Measurements from ENCODE around the gene ALOX5AP.

ALOX5AP gene

DNA sequence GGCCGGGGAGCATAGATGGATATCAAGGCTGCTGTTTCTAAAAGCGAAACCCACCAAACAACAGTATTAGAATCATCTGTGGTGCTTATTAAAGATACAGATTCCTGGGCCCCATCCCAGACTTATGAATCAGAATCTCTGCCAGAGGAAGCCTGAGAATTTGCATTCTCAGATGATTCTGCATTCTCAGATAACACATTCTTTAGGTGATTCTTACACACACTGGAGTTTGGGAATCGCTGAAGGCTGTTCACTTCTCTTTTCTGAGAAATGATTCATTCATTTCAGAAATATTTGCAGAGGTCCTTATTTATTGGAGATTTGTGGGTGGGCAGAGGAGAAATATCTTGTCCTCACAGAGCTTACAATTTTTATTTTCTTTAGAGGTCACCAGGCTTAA lies 24.4 kb downstream of the ALOX5AP start:
- DNase-seq (ENCODE audit: low read depth): no peak

DNA sequence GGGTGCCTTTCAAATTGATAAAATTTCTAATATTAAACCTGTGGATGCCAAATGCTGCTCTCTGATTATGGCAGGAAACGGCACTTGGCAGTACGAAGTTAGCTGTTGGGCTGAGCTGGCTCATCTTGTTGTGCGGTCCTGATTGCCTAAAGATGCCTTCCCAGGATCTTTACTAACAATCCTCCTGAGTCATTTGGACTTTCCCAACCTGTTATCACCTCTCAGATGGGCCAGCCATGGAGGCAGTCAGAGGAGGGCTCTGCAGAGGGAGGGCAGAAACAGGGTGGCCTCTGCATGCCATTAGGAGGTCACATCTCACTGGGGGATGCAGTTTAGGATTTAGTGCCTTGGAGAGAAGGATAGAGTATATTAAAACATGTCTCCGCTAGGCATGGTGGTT lies 27.3 kb downstream of the ALOX5AP start:
- no peak for DNase-seq (ENCODE audit: low read depth)

DNA sequence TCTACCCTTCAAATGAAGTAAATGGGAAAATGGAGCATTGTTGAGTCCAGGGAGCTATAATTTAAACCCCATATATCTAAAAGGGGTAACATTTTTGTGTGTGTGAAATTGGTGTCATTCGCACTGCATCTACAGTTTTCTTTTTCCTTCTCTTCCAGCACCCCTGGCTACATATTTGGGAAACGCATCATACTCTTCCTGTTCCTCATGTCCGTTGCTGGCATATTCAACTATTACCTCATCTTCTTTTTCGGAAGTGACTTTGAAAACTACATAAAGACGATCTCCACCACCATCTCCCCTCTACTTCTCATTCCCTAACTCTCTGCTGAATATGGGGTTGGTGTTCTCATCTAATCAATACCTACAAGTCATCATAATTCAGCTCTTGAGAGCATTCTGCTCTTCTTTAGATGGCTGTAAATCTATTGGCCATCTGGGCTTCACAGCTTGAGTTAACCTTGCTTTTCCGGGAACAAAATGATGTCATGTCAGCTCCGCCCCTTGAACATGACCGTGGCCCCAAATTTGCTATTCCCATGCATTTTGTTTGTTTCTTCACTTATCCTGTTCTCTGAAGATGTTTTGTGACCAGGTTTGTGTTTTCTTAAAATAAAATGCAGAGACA lies 28.6 kb downstream of the ALOX5AP start:
- no peak for DNase-seq (ENCODE audit: low read depth)

DNA sequence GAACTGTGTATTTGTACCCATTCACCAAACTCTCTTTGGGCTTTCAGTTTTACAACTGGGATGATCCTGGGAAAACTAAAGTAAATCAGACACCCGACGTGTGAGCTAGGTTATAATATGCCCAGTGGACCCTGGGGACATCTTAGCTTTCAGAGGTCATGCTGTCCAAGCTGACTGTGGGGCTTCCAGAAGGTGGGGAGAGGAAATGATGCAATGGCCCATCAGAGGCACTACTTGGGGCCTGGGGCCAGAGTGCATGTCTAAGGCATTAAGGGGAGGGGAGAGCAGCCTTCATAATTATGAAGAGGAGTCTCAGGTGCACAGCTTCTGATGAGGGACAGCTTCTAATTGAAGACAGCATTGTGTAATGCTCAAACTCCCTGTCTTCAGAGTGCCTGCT lies 30.9 kb downstream of the ALOX5AP start:
- no peak for DNase-seq (ENCODE audit: low read depth)

DNA sequence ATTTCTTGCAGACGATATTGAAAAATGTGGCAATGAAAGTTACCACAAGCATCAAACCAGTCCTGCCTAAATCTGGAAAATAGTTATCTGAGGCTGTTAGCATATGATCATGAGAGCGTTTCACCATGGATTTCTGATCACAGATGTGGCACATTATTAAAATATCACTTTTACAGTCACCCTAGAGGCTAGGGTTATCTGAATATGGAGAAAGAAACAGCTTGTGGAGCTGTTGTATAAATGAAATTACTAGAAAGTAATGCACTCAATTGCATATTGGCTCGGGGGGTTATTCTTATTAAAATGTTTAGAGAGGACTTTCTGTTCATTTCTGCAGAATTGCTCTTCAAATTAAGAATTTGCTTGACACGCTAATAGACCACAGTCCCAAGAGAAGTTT lies 35.6 kb downstream of the ALOX5AP start:
- no peak for DNase-seq (ENCODE audit: low read depth)

DNA sequence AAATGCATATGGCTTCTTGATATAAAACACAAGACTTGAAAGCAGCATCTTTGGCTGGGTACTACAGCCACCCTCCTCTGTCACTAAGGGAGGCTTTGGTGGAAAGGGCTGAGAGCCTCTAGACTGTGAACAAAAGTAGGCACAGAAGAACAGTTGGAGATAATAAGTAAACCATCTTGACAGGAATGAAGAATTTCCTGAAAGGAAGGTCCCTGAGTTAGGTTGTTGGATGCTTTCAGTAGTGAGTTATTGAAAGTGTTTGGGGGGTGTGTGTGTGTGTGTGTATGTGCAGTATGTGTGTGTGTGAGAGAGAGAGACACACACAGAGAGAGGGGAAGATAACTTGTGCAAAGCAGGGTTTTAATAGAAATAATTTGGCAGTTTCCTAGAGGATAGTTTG lies 38.2 kb downstream of the ALOX5AP start:
- DNase-seq (ENCODE audit: low read depth): no peak

DNA sequence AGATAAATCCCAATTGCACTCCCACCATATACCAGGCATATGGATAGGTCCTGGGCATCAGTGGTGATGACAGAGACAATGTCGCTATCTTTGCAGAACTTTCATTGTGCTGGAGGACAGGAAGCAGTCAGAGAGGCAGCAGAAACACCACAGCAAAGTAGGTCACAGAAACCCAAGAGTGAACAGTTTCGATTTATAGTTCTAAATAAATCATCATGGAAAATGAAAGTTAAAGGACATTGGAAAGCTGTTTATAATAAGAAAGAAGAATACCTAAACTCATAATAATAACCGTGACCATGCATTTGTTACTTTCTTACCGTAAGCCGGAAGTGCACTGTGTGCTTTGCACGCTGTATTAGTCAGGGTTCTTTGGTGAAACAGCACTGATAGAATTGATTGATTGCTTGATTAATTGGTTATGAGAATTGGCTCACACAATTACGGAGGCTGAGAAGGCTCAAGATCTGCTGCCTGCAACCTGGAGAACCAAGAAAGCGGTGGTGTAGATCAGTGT lies 38.9 kb downstream of the ALOX5AP start:
- no peak for DNase-seq (ENCODE audit: low read depth)

DNA sequence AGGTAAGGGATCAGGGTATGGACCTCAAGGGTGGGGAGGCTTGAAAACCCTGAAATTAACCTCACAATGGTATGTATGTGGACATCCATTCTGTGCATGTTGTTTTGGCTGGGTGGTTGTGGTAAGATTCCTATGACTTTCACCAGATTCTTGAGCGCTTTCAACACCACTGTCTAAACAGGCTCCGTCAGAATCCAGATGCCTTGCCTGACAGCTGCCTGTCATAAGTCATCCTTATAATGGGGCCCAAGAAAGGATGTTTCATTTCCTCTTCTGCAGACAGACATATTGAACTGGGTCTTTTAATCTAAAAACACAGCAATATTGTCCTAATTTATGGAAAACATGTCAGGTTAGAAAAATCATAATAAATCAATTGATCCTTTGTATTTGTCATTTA lies 41.3 kb downstream of the ALOX5AP start:
- no peak for DNase-seq (ENCODE audit: low read depth)

DNA sequence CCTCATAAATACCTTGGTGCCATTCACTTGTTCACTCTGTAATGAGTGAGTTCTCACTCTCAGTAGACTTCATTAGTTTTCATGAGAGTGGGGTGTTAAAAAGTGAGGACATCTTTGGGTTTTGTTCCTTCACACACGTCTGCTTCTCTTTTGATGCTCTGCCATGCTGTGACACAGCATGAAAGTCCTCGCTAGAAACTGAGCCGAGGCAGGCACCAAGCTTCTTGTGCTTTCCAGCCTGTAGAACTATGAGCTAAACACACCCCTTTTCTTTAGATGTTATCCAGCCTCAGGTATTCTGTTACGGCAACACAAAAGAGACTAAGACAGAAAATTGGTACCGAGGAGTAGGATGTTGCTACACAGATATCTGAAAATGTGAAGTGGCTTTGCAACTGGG lies 43.7 kb downstream of the ALOX5AP start:
- DNase-seq (ENCODE audit: low read depth): no peak

DNA sequence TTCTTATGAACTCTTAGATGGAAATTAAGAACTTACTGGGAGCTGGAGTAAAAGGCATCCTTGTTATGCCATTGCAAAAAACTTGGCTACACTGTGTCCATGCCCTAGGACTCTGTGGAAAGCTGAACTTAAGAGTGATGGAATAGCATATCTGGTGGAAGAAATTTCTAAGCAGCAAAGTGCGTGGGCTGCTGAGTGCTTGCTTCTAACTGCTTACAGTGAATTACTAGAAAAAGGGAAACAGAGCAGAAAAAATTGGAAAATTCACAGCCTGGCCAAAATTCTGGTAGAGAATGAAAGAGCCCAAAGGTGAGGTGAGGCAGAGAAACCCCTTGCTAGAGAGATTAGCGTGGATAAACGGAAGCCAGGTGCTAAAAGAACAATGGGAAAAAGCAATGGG lies 44.3 kb downstream of the ALOX5AP start:
- no peak for DNase-seq (ENCODE audit: low read depth)

DNA sequence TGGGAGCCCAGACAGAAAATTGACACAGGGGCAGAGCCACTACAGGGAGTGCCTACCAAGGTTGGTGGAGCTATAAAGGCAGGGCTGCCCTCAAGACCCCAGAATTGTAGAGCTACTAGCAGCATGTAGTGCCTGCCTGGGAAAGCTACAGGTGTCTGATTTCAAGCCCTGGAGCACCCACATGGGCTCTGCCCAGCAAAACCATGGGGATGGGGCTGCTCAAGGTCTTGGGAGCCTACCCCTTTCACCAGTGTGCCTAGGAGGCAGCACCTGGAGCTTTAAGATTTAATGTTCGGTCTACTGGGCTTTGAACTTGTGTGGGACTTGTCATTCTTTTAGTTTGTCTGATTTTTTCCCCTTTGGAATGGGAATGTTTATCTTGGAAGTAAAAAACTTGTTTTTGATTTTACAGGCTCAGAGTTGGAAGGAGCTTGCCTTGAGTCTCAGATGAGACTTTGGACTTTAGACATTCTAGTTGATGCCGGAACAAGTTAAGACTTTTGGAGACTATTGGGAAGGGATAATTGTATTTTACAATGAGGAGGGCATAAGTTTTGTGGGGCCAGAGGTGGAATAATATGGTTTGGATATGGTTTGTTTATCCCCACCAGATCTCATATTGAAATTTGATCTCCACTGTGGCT lies 45.1 kb downstream of the ALOX5AP start:
- DNase-seq (ENCODE audit: low read depth): no peak

DNA sequence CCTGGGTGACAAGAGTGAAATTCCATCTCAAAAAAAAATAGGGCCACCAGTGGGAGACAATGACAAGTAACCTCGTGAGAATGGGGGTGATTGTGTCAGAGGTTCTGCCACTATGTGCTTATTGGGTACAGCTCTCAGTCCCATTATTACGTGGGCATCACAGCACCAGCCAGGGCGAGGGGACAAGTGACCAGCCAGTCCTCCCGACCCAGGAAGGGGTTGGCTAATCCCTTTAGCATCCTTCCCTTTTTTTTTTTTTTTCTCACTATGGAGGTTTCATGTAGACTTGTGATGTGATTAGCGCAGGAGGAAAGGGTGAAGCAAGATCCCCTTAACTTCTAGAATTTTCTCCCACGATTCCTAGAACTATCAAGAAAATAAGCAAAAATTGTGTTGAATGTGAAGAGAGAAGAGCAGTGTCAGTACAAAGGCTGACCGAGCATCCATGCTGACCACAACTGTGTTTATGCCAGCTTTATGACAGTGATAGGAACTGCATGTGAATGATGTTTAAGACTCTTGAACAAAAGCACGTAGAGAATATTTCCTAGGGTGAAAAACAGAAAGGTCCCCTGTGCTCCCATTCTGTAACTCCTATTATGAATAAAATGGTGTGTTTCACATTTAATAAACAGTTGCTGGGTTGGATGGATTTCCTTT lies 50.0 kb downstream of the ALOX5AP start:
- no peak for DNase-seq (ENCODE audit: low read depth)

DNA sequence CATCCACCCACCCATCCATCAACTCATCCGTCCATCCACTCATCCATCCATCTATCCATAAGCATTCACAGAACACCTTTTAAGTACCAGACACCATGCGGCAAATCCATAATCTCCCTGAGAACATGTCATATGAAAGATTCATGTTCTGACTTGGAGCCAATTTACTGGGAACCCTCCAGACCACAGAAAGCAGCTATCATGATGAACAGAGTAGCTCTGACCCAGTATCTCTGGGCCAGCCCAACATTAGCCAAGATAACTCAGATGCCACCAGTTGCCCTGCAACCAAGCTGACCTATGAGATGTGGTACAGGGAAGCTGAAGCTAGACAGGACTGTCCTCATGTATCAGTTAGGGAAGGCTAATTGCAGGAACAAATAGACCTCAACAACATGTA lies 51.3 kb downstream of the ALOX5AP start:
- no peak for DNase-seq (ENCODE audit: low read depth)

DNA sequence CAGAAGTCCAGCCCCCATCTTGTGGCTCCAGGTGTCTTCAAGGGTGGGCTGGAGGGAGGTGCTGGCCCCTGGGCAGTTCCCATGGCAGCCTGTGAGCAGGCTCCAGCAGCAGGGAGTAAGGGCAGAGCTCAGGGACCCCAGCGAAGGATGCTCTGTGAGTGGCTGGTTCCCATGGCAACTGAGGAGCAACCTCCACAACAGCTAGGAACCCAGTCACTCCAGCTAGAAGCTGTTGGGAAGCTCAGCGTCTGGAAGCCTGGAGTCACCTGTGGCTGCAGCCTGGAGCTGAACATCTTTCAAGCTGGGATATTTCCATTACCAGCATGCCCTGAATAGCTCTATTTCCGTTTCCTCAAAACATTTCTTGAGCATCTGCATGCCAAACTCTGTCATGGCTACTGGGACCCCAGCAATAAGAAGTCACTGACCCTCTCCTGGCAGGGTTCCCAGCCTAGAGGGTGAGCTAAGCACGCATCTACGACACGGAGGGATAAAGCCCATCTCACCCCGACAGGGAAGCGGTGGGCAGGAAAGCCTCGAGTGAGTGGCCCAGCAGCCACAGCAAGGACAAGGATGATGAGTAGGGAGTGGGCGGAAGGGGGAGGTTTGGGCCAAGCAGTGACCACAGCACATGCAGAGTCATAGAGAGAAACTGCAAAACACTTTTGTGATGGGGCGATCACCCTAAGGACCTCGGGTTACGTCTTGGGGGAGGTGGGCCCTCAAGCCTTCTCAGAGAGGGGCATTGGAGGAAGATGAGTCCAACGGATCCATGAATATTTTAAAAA lies 52.6 kb downstream of the ALOX5AP start:
- DNase-seq (ENCODE audit: low read depth): no peak

DNA sequence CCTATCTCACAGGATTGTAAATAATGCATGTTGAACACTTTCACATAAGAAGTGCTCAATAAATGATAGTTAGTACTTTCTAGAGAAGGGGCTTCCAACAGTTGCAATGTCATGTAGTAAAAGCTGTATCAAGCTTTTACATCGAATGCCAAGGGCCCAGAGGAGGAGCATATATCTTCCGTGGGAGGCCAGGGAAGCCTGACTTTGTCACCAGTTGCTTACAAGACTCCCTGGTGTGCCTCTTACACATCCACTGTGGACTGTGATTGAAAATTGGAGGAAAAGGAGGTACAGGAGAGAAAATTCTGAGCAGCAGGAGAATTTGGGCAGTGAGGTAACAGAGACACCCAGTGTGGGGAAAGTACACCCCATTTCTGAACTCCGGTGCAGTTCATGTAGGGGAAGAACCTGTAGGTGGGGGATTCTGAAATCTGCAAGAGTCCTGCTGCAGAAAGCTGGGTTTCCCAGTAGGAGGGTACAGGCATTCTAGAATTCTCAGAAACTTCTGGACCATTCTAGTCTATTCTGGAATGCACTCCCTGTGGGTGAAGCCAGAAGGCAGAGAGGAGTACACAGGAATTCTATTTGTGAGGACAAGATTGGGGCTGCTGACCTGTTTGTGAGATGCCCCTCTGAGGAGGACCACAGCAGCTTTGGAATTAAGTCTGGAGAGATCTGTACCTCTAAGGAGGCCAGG lies 54.0 kb downstream of the ALOX5AP start:
- no peak for DNase-seq (ENCODE audit: low read depth)

DNA sequence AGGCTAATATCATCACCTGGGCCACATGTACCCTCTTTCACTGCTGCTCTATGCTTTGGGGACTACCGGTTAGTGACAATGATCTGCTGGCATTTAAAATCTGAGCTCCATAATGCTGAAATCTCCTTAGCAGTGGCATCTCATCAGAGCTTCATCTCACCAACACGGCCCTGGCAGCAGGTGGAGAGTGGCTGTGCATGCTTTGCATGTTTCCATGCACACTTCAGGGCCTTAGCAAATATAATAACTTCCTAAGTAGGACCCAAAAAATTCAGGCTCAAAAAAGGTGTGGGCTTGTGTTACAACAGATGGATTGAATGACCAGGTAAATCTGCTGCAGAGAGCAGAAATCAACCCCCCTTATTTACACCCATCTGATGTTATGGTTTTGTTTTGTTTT lies 55.2 kb downstream of the ALOX5AP start:
- no peak for DNase-seq (ENCODE audit: low read depth)

DNA sequence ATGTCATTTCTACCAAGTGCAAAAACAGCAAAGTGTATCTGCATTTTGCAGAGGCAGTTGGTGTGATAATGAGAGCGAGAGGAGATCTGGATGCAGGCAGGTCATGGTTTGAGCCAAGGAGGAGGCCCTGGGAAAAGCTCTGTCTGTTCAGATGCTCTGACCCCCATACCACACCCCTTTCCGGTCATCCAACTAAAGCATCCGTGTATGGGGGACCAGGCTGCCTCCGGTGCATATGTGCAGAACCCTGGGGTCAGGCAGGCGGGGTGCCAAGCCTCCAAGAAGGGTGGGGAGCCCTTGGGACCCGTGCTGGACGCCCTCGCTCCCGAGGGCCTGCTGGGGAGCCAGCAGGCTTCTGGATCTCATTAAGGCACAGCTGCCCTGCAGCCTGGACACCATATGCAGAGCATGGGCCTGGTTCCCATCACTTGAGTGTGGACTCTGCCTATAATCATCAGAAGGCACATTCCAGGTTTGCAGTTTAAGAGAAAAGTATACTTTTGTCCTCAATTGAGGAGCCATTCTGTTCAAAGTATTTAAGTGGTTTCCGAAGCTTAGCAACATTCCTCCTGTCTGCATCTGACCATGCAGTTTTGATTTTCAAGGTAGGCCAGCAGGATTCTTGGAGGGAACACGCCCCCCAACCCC lies 56.1 kb downstream of the ALOX5AP start:
- DNase-seq (ENCODE audit: low read depth): no peak

DNA sequence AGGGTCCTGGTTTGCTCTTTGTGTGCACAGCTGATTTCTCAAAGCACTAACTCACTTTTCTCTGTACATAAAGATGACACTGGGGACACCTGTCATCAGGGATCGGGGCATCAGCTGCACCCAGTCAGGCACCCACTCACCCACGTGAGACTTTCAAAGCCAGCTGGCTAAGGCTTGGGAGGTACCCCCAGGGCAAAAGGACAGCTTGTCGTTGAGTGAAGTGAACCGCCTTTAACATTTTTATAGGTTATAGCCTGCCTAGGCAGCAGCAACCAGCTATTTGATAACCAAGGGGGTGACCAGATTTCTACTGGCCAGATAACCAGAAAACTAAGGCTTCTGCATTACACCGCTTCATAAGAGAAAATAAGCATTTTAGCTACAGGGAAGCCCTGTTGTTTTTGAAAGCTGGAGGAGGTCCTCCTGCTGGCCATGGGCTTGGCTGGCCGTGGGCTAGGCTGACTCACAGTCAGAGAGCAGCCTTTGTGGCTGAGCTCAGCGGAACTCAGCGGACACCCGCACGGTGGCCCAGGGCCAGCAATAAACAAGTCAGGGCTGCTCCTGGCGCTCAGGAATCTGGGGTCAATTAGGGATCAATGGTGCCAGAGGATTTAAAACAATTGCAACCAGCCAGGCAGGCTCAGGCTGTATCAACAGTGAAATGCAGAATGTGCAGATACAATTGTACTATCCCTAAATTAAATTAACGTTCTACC lies 57.1 kb downstream of the ALOX5AP start:
- no peak for DNase-seq (ENCODE audit: low read depth)

DNA sequence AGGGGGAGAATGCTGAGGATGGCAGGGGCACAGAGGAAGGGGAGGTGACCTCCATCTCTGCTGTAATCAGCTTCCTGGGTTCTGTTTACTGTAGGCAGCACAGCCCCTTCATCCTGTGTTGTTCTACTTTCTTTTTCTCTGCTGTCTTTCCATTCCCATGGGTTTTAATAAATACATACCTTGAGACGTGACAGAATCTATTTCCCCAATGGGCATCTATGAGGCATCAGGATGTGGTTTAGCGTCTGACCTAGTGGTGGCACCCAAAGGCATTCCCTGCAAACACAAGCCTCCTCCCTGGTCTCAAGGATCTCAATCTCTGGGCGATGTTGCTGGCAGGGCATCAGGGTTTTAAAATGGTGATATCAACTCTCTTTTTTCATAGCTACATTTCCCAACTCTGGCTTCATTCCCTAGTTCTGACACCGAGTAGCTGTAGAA lies 60.8 kb downstream of the ALOX5AP start:
- no peak for DNase-seq (ENCODE audit: low read depth)

DNA sequence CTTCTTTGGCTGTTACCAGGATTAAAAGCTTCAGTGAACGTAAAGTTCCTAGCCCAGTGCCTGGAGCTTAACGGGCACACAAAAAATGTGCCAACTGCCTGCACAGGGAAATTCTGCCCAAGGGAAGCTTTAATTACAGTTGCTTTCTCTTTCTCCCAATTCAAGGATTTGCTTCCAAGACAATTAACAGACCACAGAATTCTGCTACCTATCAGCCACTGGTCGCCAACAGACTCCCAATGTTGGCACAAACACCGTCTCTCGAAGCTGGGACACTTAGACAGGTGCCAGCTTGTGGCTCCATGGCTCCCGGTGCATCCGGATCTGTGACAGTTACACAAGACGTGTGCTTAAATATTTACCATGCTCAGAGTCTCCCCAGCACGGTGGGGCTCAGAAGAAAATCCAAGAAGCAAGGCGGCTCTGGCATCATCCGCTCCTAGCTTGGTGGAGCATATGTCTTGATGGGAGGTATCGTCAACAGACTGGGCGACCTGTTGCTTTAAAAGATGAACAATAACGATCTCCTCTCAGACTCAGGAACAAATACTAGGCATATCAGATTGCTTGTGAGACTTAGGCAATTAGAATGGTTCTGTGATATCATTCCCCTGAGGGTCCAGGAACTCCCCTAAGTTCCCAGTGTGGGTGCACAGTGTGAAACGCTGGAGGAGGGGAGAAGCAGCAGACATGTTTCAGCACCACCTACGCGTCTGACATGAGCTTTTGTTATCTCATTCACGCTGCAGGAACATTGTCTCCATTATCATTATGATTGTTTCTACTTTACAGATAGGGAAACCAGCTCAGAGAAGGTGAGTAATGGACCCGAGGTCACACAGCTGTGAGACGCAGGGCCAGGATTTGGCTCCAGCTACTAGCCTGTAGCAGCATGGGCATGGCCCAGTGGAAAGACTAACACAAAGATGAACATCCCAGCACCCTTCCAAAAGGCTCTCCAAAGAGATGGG lies 61.6 kb downstream of the ALOX5AP start:
- no peak for DNase-seq (ENCODE audit: low read depth)

Data from activated T-cell treated with anti-CD3 and anti-CD28 coated beads for 1 hour (primary cell).